ENCODE results near the gene SNRPB.
A peak's percentile ranks its signal among the peaks of the same experiment; 100 is the strongest.

The SNRPB gene

DNA sequence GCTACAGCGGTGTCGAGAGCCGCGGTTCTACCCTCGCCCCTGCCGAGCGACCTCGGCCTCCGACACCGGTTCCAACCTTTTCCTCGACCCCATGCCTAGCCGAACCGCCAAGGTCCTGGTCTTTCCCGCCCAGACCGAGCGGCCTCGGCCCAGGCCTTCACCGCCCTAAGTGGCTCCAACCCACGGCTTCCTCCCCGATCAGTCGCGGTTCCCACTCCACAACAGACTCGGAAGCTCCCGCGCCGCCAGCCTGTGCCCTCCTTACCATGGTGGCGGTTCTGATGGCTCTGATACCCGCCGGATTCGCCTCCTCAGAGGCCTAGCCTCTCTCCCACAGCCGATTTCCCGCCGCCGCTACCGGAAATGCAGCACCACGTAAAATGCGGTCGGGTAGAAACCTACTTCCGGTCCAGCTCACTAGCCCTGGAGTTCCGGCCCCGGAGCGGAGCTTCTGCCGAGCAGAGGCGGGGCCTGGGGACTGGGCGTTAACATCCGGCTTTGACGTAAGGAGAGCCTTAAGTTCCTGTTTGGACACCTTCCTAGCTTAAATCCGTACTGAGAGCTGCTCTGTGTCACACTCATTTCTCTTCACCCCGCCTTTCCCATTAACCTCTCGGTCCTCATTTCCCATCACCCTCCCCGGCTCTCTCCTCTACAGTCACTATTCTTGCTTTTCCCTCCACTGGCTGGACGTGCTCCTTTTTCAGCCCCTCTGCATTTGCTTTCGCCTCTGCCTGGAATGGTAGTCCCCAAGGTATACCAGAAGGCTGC is at the start of gene SNRPB:
Gene SNRPB, minus strand, starts transcription at position 367 of the 771 bp plus-strand sequence. Its CDS starts 99 bp downstream, at position 268.
- no peaks in the 10 kb centered on the region for H3K27me3 ChIP-seq (ENCODE audit: control insufficient read depth in 5 of 5, insufficient read depth in 4 of 5, low read length in 5 of 5)
- no peaks in the 10 kb centered on the region for H3K9me3 ChIP-seq (ENCODE audit: control insufficient read depth in 5 of 5, low read length in 5 of 5)
- H3K4me1 ChIP-seq (ENCODE audit: control insufficient read depth in 5 of 5, insufficient read depth in 5 of 5, low read length in 5 of 5): peaks cover 0 to 26% (median 26%) of the 10 kb centered on the region in 5 donors
- peak within 1 kb of the TSS; percentile 78 to 95 (median 88) for H3K4me3 ChIP-seq (ENCODE audit: low read depth in 1 of 5, low read length in 5 of 5)
- H3K36me3 ChIP-seq (ENCODE audit: control insufficient read depth in 5 of 5, insufficient read depth in 5 of 5, low read length in 5 of 5): peaks cover 9 to 24% (median 22%) of the 10 kb centered on the region in 5 donors
- peak within 1 kb of the TSS; percentile 88 for H3K27ac ChIP-seq (ENCODE audit: low read depth, low read length)
- H3K9ac ChIP-seq (ENCODE audit: low read length in 5 of 5): peak within 1 kb of the TSS; percentile 17 to 98 (median 91)

DNA sequence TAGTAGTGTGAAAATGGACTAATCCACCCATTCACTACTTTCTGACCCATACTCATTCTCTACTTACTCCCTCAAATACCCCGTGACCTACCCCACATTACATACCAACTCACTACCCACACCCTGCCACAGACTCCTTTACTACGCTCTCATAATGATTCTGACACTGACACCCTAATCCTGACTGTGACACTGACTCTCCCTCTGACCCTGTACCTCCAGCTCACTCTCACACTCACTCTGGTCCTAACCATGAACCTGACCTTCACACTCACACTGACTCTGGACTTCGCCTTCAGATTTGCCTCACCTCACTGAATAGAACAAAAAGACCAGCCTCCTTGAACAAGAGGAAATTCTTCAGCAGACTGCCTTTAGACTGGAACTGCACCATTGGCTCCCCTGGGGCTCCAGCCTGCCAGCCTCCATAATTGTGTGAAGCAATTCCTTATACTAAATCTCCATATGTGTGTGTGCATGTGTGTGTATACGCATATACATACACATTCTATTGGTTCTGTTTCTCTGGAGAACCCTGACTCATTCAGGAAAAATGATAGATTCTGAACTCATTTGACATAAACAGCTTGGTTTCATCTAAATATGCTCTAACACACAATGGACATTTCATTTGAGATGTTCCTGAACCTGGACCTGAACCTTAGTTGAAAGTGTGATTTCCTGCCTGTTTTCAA is 48.7 kb upstream of the SNRPB start:
- Histone ChIP-seq H3K27ac (ENCODE audit: low read depth, low read length) (no peak overlapping the region), H3K4me3 (ENCODE audit: low read depth in 1 of 5, low read length in 5 of 5) (no peak overlapping the region), H3K9ac (ENCODE audit: low read length in 5 of 5) (no peak overlapping the region), H3K4me1 (ENCODE audit: control insufficient read depth in 5 of 5, insufficient read depth in 5 of 5, low read length in 5 of 5) (peaks cover 0 to 8% (median 7%) of the 10 kb centered on the region in 5 donors), H3K9me3 (ENCODE audit: control insufficient read depth in 5 of 5, low read length in 5 of 5) (no peaks in the 10 kb centered on the region), H3K36me3 (ENCODE audit: control insufficient read depth in 5 of 5, insufficient read depth in 5 of 5, low read length in 5 of 5) (no peaks in the 10 kb centered on the region), H3K27me3 (ENCODE audit: control insufficient read depth in 5 of 5, insufficient read depth in 4 of 5, low read length in 5 of 5) (no peaks in the 10 kb centered on the region)

DNA sequence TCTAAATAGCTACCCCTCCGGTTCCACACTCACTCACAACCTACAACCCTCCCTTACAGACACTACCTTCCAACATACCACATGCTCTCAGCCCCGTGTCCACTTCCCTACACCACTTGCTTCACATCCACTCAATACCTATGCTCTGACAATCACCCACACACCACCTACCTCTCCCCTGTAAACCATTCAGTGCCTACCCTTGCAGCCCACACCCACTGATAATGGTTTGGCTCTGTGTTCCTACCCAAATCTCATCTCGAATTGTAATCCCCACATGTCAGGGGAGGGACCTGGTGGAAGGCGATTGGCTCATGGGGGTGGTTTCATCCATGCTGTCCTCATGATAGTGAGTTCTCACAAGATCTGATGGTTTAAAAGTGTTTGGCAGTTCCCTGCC is 48.0 kb upstream of the SNRPB start:
- H3K4me3 ChIP-seq (ENCODE audit: low read depth in 1 of 5, low read length in 5 of 5): no peak overlapping the region
- peaks cover 0 to 4% (median 2%) of the 10 kb centered on the region in 5 donors for H3K4me1 ChIP-seq (ENCODE audit: control insufficient read depth in 5 of 5, insufficient read depth in 5 of 5, low read length in 5 of 5)
- H3K27me3 ChIP-seq (ENCODE audit: control insufficient read depth in 5 of 5, insufficient read depth in 4 of 5, low read length in 5 of 5): no peaks in the 10 kb centered on the region
- H3K36me3 ChIP-seq (ENCODE audit: control insufficient read depth in 5 of 5, insufficient read depth in 5 of 5, low read length in 5 of 5): no peaks in the 10 kb centered on the region
- H3K27ac ChIP-seq (ENCODE audit: low read depth, low read length): no peak overlapping the region
- H3K9me3 ChIP-seq (ENCODE audit: control insufficient read depth in 5 of 5, low read length in 5 of 5): no peaks in the 10 kb centered on the region
- no peak overlapping the region for H3K9ac ChIP-seq (ENCODE audit: low read length in 5 of 5)

DNA sequence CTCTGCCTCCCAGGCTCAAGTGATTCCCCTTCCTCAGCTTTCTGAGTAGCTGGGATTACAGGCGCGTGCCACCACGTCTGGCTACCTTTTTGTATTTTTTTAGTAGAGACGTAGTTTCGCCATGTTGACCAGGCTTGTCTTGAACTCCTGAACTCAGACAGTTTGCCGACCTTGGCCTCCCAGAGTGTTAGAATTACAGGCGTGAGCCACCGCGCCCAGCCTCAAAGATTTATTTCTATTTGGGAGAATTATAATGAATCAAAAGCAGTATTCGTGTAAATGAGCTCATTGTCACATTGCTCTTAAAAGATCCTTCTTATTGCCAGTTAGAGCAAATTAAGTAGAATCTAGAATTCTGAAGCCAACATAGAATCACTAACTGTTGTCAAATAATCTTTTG is 47.5 kb upstream of the SNRPB start:
- Histone ChIP-seq H3K4me1 (ENCODE audit: control insufficient read depth in 5 of 5, insufficient read depth in 5 of 5, low read length in 5 of 5) (peaks cover 0 to 4% (median 2%) of the 10 kb centered on the region in 5 donors), H3K9ac (ENCODE audit: low read length in 5 of 5) (no peak overlapping the region), H3K36me3 (ENCODE audit: control insufficient read depth in 5 of 5, insufficient read depth in 5 of 5, low read length in 5 of 5) (no peaks in the 10 kb centered on the region), H3K27ac (ENCODE audit: low read depth, low read length) (no peak overlapping the region), H3K9me3 (ENCODE audit: control insufficient read depth in 5 of 5, low read length in 5 of 5) (no peaks in the 10 kb centered on the region), H3K4me3 (ENCODE audit: low read depth in 1 of 5, low read length in 5 of 5) (no peak overlapping the region), H3K27me3 (ENCODE audit: control insufficient read depth in 5 of 5, insufficient read depth in 4 of 5, low read length in 5 of 5) (no peaks in the 10 kb centered on the region)

DNA sequence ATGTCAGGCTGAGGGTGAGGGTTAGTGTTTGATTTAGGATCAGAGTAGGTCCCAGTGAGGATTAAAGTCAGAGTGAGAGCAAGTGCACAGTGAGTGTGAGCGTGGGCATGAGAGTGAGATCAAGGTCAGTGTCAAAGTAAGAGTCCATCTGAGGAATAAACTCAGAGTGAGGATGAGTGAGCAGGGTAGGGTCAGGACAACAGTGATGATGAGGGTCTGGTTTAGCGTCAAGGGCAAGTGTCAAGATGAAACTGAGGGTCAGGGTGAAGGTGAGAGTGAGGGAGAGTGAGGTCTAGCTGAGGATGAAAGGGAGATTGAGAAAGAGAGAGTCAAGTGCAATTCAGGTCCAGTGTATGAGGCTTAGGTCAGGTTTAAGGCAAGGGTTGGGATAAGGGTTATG is 45.8 kb upstream of the SNRPB start:
- Histone ChIP-seq H3K9me3 (ENCODE audit: control insufficient read depth in 5 of 5, low read length in 5 of 5) (no peaks in the 10 kb centered on the region), H3K36me3 (ENCODE audit: control insufficient read depth in 5 of 5, insufficient read depth in 5 of 5, low read length in 5 of 5) (no peaks in the 10 kb centered on the region), H3K27me3 (ENCODE audit: control insufficient read depth in 5 of 5, insufficient read depth in 4 of 5, low read length in 5 of 5) (no peaks in the 10 kb centered on the region), H3K9ac (ENCODE audit: low read length in 5 of 5) (no peak overlapping the region), H3K4me3 (ENCODE audit: low read depth in 1 of 5, low read length in 5 of 5) (no peak overlapping the region), H3K4me1 (ENCODE audit: control insufficient read depth in 5 of 5, insufficient read depth in 5 of 5, low read length in 5 of 5) (peaks cover 0 to 1% (median 0%) of the 10 kb centered on the region in 5 donors), H3K27ac (ENCODE audit: low read depth, low read length) (no peak overlapping the region)

DNA sequence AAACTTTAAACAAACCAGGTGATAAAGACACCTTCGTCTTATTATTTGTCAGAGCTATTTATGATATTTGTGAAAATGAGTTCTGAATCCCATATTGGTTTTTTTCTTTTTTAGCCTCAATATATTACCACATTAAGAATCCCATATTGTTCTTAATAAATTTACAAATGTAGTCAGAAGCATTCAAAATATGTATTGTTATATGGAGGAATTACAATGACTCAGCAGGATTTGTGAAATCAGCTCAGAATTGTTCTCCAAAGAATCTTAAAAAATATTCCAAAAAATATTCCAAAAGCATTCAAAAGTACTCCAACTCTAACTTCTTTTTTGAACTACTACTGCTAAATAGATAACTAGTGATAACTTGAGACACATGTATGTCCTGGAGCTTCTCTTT is 44.6 kb upstream of the SNRPB start:
- no peaks in the 10 kb centered on the region for H3K4me1 ChIP-seq (ENCODE audit: control insufficient read depth in 5 of 5, insufficient read depth in 5 of 5, low read length in 5 of 5)
- no peaks in the 10 kb centered on the region for H3K27me3 ChIP-seq (ENCODE audit: control insufficient read depth in 5 of 5, insufficient read depth in 4 of 5, low read length in 5 of 5)
- no peak overlapping the region for H3K9ac ChIP-seq (ENCODE audit: low read length in 5 of 5)
- H3K27ac ChIP-seq (ENCODE audit: low read depth, low read length): no peak overlapping the region
- H3K9me3 ChIP-seq (ENCODE audit: control insufficient read depth in 5 of 5, low read length in 5 of 5): no peaks in the 10 kb centered on the region
- no peak overlapping the region for H3K4me3 ChIP-seq (ENCODE audit: low read depth in 1 of 5, low read length in 5 of 5)
- no peaks in the 10 kb centered on the region for H3K36me3 ChIP-seq (ENCODE audit: control insufficient read depth in 5 of 5, insufficient read depth in 5 of 5, low read length in 5 of 5)

DNA sequence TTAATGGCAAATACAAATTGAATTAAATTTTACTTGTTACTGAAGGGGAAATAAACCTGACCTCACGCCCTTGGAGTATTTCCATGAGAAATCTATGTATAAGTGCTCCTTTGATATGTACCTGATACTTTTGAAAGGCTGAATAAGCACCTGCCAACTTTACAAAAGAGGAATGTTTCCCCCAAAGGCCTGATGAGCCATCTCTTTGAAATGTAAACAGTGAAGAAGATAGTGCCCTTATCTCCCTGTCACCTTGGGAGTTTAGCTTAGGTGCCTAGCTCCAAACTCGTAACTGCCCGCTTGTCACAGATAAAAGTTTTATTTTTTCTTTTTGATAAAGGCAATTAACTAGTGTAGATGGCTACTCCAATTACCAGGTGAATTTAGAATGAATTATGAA is 39.2 kb upstream of the SNRPB start:
- Histone ChIP-seq H3K9me3 (ENCODE audit: control insufficient read depth in 5 of 5, low read length in 5 of 5) (no peaks in the 10 kb centered on the region), H3K36me3 (ENCODE audit: control insufficient read depth in 5 of 5, insufficient read depth in 5 of 5, low read length in 5 of 5) (no peaks in the 10 kb centered on the region), H3K27me3 (ENCODE audit: control insufficient read depth in 5 of 5, insufficient read depth in 4 of 5, low read length in 5 of 5) (no peaks in the 10 kb centered on the region), H3K9ac (ENCODE audit: low read length in 5 of 5) (peak overlapping the region in 1 of 5 donors; percentile 87), H3K27ac (ENCODE audit: low read depth, low read length) (no peak overlapping the region), H3K4me1 (ENCODE audit: control insufficient read depth in 5 of 5, insufficient read depth in 5 of 5, low read length in 5 of 5) (peaks cover 4 to 25% (median 19%) of the 10 kb centered on the region in 5 donors), H3K4me3 (ENCODE audit: low read depth in 1 of 5, low read length in 5 of 5) (peak overlapping the region in 4 of 5 donors; percentile 71 to 92 (median 86))

DNA sequence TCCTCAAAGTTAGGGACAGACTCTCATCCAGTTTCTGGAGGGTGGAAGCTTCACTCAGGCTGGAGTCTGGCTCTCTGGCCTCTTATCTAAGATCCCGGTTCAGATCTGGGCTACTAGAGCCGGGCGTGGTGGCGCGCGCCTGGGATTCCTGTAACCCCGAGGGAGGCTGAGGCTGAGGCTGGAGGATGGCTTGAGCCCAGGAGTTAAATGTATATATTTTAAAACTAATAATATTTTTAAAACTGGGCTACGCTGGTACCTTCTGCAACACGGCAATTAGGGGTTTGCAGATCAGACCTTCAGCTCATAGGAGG is 38.8 kb upstream of the SNRPB start:
- peak overlapping the region; percentile 85 to 97 (median 89) for H3K9ac ChIP-seq (ENCODE audit: low read length in 5 of 5)
- no peaks in the 10 kb centered on the region for H3K27me3 ChIP-seq (ENCODE audit: control insufficient read depth in 5 of 5, insufficient read depth in 4 of 5, low read length in 5 of 5)
- peak overlapping the region; percentile 91 for H3K27ac ChIP-seq (ENCODE audit: low read depth, low read length)
- H3K9me3 ChIP-seq (ENCODE audit: control insufficient read depth in 5 of 5, low read length in 5 of 5): no peaks in the 10 kb centered on the region
- peak overlapping the region; percentile 71 to 92 (median 85) for H3K4me3 ChIP-seq (ENCODE audit: low read depth in 1 of 5, low read length in 5 of 5)
- peaks cover 4 to 25% (median 19%) of the 10 kb centered on the region in 5 donors for H3K4me1 ChIP-seq (ENCODE audit: control insufficient read depth in 5 of 5, insufficient read depth in 5 of 5, low read length in 5 of 5)
- no peaks in the 10 kb centered on the region for H3K36me3 ChIP-seq (ENCODE audit: control insufficient read depth in 5 of 5, insufficient read depth in 5 of 5, low read length in 5 of 5)

DNA sequence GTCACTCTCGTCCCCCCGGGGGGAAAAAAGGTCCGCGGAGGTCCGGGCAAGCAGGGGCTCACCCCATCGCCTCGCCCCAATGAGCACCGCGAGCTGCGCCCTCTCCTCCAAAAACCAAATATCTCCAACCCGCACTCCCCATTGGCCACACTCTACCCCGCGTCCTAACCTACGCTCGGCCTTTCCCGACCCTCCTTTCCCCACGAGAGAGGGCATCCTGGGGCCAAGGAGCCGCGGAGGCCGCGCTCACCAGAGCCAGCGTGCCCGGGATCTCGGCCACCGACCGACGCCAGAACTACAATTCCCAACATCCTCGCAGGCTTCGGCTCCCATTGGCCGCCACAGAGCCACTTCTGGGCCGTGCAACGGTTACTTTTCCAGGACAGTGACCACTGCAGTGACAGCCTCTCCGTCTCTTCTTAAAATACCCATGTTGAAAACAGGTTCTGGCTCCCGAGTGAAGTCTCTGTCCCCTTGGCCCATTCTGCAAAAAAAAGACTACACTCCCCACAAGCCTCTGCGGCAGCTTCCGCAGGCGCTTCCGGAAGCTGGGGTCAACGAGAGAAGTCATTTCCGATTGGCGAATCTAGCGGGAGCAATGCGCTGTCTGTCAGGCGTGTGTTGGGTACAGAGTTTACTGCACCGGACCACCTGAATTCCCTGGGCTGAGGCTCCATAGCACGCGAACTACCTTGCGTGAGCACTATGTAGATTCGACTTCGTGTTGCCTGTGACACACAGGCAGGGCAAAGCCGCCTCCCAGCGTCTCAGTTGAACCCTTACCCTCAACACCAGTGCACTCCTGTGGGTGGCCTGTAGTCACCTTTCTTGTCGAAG is 38.3 kb upstream of the SNRPB start, which contains the start of gene ZNF343:
Gene ZNF343, minus strand, starts transcription at position 285 of the 837 bp plus-strand sequence. CDS start 15,020 bp downstream, outside the sequence.
- Histone ChIP-seq H3K9ac (ENCODE audit: low read length in 5 of 5) (peak within 1 kb of the TSS; percentile 85 to 97 (median 89)), H3K36me3 (ENCODE audit: control insufficient read depth in 5 of 5, insufficient read depth in 5 of 5, low read length in 5 of 5) (no peaks in the 10 kb centered on the region), H3K27ac (ENCODE audit: low read depth, low read length) (peak within 1 kb of the TSS; percentile 91), H3K4me3 (ENCODE audit: low read depth in 1 of 5, low read length in 5 of 5) (peak within 1 kb of the TSS; percentile 71 to 92 (median 85)), H3K9me3 (ENCODE audit: control insufficient read depth in 5 of 5, low read length in 5 of 5) (no peaks in the 10 kb centered on the region), H3K4me1 (ENCODE audit: control insufficient read depth in 5 of 5, insufficient read depth in 5 of 5, low read length in 5 of 5) (peaks cover 4 to 25% (median 19%) of the 10 kb centered on the region in 5 donors), H3K27me3 (ENCODE audit: control insufficient read depth in 5 of 5, insufficient read depth in 4 of 5, low read length in 5 of 5) (no peaks in the 10 kb centered on the region)

Measured in subcutaneous abdominal adipose tissue (tissue), 5 donors.